Measurements from ENCODE around the gene PARD3. TPM values are rescaled to one million over a fixed set of nuclear protein-coding genes. Genes with fewer than 3 reads are reported as not detected.
"Not testable (repeated sequence)": the region's sequence is repeated elsewhere in the genome, so short reads cannot be mapped to it uniquely, and the experiment has no call there.

Gene PARD3
- total RNA-seq, 2 experiments from 2014 or later, result 1.3 to 1.9 TPM

- Mint-ChIP-seq H3K4me1 (peaks cover 6% of the 10 kb centered on the region), H3K4me3 (no peak overlapping the region), H3K27me3 (peaks cover 17% of the 10 kb centered on the region), H3K9me3 (no peaks in the 10 kb centered on the region), H3K27ac (no peak overlapping the region), H3K36me3 (no peaks in the 10 kb centered on the region)
- no peak for DNase-seq
Measured at GRCh38 chr10:34292194-34292565, 522.9 kb downstream of the PARD3 start.

GRCh38 chr10:34291466-34292193 is 523.5 kb downstream of the PARD3 start:
- DNase-seq, result no peak
- Mint-ChIP-seq H3K9me3 (no peaks in the 10 kb centered on the region), H3K4me3 (no peak overlapping the region), H3K27ac (no peak overlapping the region), H3K36me3 (no peaks in the 10 kb centered on the region), H3K4me1 (peaks cover 6% of the 10 kb centered on the region), H3K27me3 (peaks cover 17% of the 10 kb centered on the region)

- no peak overlapping the region for H3K27ac Mint-ChIP-seq
- H3K9me3 Mint-ChIP-seq, result no peaks in the 10 kb centered on the region
- H3K36me3 Mint-ChIP-seq, result no peaks in the 10 kb centered on the region
- H3K4me1 Mint-ChIP-seq, result peaks cover 6% of the 10 kb centered on the region
- peaks cover 17% of the 10 kb centered on the region for H3K27me3 Mint-ChIP-seq
- no peak for DNase-seq
- no peak overlapping the region for H3K4me3 Mint-ChIP-seq
Measured at GRCh38 chr10:34290412-34291081, 524.5 kb downstream of the PARD3 start.

GRCh38 chr10:34288634-34289033 is 526.5 kb downstream of the PARD3 start:
- Mint-ChIP-seq H3K4me3 (no peak overlapping the region), H3K27ac (no peak overlapping the region), H3K27me3 (peaks cover 9% of the 10 kb centered on the region), H3K9me3 (no peaks in the 10 kb centered on the region), H3K36me3 (no peaks in the 10 kb centered on the region), H3K4me1 (no peaks in the 10 kb centered on the region)
- no peak for DNase-seq

DNA sequence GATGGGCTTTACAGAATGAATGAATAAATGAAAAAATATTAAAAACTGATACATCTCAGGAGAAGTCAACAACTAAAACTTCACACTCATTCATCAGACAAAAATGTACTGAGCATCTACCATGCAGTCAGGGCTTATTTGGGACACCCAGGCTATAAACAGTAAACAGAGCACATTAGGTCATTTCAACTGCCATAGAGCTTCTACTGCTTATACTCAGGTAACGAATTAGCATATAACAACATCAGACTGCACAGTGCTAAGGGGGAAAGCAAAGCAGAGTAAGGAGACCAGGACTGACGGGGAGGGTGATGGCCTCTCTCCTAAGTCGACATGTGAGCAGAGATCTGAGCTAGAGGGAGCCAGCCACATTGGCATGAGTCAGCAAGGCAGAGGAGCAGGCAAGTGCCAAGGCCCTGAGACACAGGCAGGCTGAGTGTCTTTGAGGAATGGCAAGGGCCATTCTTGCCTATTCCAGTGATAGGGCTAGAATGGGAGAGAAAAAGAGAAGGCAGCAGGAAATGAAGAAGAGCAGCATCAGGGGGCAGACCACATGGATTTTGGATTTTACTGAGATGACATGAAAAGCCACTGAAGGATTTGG is 528.9 kb downstream of the PARD3 start:
- no peak overlapping the region for H3K27ac Mint-ChIP-seq
- H3K4me3 Mint-ChIP-seq, result no peak overlapping the region
- DNase-seq, result no peak
- peaks cover 2% of the 10 kb centered on the region for H3K36me3 Mint-ChIP-seq
- H3K9me3 Mint-ChIP-seq, result peaks cover 2% of the 10 kb centered on the region
- peaks cover 13% of the 10 kb centered on the region for H3K4me1 Mint-ChIP-seq
- peaks cover 8% of the 10 kb centered on the region for H3K27me3 Mint-ChIP-seq

- H3K4me3 Mint-ChIP-seq, result no peak overlapping the region
- peaks cover 8% of the 10 kb centered on the region for H3K36me3 Mint-ChIP-seq
- H3K27me3 Mint-ChIP-seq, result peaks cover 17% of the 10 kb centered on the region
- H3K4me1 Mint-ChIP-seq, result peaks cover 23% of the 10 kb centered on the region
- H3K27ac Mint-ChIP-seq, result peak overlapping the region; percentile 61
- no peak for DNase-seq
- peaks cover 8% of the 10 kb centered on the region for H3K9me3 Mint-ChIP-seq
Measured at GRCh38 chr10:34281661-34282582, 533.2 kb downstream of the PARD3 start.

- Mint-ChIP-seq H3K4me3 (no peak overlapping the region), H3K9me3 (peaks cover 8% of the 10 kb centered on the region), H3K4me1 (peaks cover 23% of the 10 kb centered on the region), H3K36me3 (peaks cover 8% of the 10 kb centered on the region), H3K27me3 (peaks cover 17% of the 10 kb centered on the region), H3K27ac (peak overlapping the region; percentile 61)
- no peak for DNase-seq
Measured at GRCh38 chr10:34280599-34281374, 534.3 kb downstream of the PARD3 start.

GRCh38 chr10:34275626-34276130 is 539.4 kb downstream of the PARD3 start:
- Mint-ChIP-seq H3K27me3 (peaks cover 9% of the 10 kb centered on the region), H3K27ac (no peak overlapping the region), H3K36me3 (peaks cover under 1% of the 10 kb centered on the region), H3K4me1 (peaks cover 5% of the 10 kb centered on the region), H3K4me3 (no peak overlapping the region), H3K9me3 (no peaks in the 10 kb centered on the region)
- DNase-seq, result no peak

DNA sequence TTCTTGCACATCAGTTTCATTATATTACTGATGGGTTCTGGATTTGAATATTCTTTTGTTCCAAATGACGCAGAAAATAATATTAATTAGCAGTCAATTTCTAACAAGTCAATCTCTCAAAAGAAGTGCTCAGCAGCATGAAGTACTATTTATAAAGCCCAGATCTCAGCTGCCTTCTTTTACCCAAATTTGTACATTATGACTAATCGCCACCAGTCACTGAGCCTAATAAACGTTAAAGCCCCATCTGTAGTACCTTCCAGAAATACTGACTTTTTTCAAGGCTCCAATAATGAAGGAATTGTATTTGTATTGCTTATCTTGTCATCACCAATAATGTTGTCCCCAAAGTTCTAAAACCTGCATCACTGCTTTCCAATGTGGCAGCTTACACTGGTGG is 540.2 kb downstream of the PARD3 start:
- H3K27me3 Mint-ChIP-seq, result peaks cover 9% of the 10 kb centered on the region
- H3K4me1 Mint-ChIP-seq, result no peaks in the 10 kb centered on the region
- no peak overlapping the region for H3K27ac Mint-ChIP-seq
- no peaks in the 10 kb centered on the region for H3K36me3 Mint-ChIP-seq
- no peak for DNase-seq
- no peak overlapping the region for H3K4me3 Mint-ChIP-seq
- H3K9me3 Mint-ChIP-seq, result no peaks in the 10 kb centered on the region

GRCh38 chr10:34273340-34273739 is 541.8 kb downstream of the PARD3 start:
- no peaks in the 10 kb centered on the region for H3K4me1 Mint-ChIP-seq

DNA sequence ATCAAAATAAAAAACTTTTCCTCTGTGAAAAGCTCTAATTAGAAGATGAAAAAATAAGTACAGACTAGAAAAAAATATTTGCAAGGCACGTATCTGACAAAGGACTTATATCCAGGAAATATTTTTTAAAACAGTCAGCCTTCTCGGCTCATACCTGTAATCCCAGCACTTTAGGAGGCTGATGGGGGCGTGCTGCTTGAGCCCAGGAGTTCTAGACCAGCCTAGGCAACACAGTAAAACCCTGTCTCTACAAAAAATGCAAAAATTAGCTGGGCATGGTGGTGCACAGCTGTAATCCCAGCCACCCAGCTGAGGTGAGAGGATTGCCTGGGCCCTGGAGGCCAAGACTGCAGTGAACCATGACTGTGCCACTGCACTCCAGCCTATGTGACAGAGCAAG is 542.8 kb downstream of the PARD3 start:
- Mint-ChIP-seq H3K36me3 (no peaks in the 10 kb centered on the region), H3K4me1 (no peaks in the 10 kb centered on the region), H3K27ac (no peak overlapping the region), H3K4me3 (no peak overlapping the region), H3K9me3 (no peaks in the 10 kb centered on the region), H3K27me3 (no peaks in the 10 kb centered on the region)
- DNase-seq, result no peak

More at GRCh38 chr10:34273340-34273739, 541.8 kb downstream of the PARD3 start:
- no peaks in the 10 kb centered on the region for H3K36me3 Mint-ChIP-seq
- no peak for DNase-seq
- H3K9me3 Mint-ChIP-seq, result no peaks in the 10 kb centered on the region
- H3K4me3 Mint-ChIP-seq, result no peak overlapping the region
- peaks cover under 1% of the 10 kb centered on the region for H3K27me3 Mint-ChIP-seq
- no peak overlapping the region for H3K27ac Mint-ChIP-seq

- H3K4me3 Mint-ChIP-seq, H3K4me1 Mint-ChIP-seq, H3K36me3 Mint-ChIP-seq, H3K27ac Mint-ChIP-seq, H3K27me3 Mint-ChIP-seq, DNase-seq, H3K9me3 Mint-ChIP-seq: not testable (repeated sequence)
Measured at GRCh38 chr10:34268410-34268809, 546.7 kb downstream of the PARD3 start.

- Mint-ChIP-seq H3K27ac (no peak overlapping the region), H3K4me3 (no peak overlapping the region), H3K27me3 (no peaks in the 10 kb centered on the region), H3K9me3 (no peaks in the 10 kb centered on the region), H3K4me1 (no peaks in the 10 kb centered on the region), H3K36me3 (no peaks in the 10 kb centered on the region)
- DNase-seq, result no peak
Measured at GRCh38 chr10:34262985-34263384, 552.1 kb downstream of the PARD3 start.

GRCh38 chr10:34260904-34261303 is 554.2 kb downstream of the PARD3 start:
- Mint-ChIP-seq H3K36me3 (no peaks in the 10 kb centered on the region), H3K9me3 (no peaks in the 10 kb centered on the region), H3K4me1 (no peaks in the 10 kb centered on the region), H3K27ac (no peak overlapping the region), H3K4me3 (no peak overlapping the region), H3K27me3 (no peaks in the 10 kb centered on the region)
- no peak for DNase-seq
